Uterus (tissue), 2 donors: Measurements from ENCODE around the gene VPS9D1.

Source experiments
- CTCF ChIP-seq, 4 experiments: fragments of 200-600 bp in 2 of 4; fragments of 450-650 bp in 2 of 4; sonication (generic) in 2 of 4; IDR thresholded peaks; one replicate each; pipeline ENCODE4 v1.5.1; 2016 to 2019; ENCODE audit warnings: antibody characterized with exemption in 4 of 4, mild to moderate bottlenecking in 2 of 4, moderate library complexity in 1 of 4
- POLR2A ChIP-seq, 2 donors: fragments of 450-650 bp; IDR thresholded peaks; one replicate each; pipeline ENCODE4 v1.6.1; 2016; ENCODE audit warnings: antibody characterized with exemption in 2 of 2, mild to moderate bottlenecking in 1 of 2, moderate library complexity in 1 of 2

GRCh38 chr16:89733792-89734191 lies 13.1 kb upstream of the VPS9D1 start:
- TF ChIP-seq POLR2A (IDR thresholded peaks at IDR 0.05) (no peak), CTCF (IDR thresholded peaks at IDR 0.05) (no peak)
